HG03558 (cell line): ENCODE results near the gene CD44.
"Not testable (repeated sequence)": the region's sequence is repeated elsewhere in the genome, so short reads cannot be mapped to it uniquely, and the experiment has no call there.

Experiments used
- ATAC-seq: cut with Tn5 transposase; IDR thresholded peaks from one replicate; pipeline ENCODE4 v1.9.1; 2021; ENCODE audit warnings: moderate number of reproducible peaks; ENCODE audit not compliant: unreplicated experiment; ENCODE audit errors: extremely low read depth

CD44 gene

DNA sequence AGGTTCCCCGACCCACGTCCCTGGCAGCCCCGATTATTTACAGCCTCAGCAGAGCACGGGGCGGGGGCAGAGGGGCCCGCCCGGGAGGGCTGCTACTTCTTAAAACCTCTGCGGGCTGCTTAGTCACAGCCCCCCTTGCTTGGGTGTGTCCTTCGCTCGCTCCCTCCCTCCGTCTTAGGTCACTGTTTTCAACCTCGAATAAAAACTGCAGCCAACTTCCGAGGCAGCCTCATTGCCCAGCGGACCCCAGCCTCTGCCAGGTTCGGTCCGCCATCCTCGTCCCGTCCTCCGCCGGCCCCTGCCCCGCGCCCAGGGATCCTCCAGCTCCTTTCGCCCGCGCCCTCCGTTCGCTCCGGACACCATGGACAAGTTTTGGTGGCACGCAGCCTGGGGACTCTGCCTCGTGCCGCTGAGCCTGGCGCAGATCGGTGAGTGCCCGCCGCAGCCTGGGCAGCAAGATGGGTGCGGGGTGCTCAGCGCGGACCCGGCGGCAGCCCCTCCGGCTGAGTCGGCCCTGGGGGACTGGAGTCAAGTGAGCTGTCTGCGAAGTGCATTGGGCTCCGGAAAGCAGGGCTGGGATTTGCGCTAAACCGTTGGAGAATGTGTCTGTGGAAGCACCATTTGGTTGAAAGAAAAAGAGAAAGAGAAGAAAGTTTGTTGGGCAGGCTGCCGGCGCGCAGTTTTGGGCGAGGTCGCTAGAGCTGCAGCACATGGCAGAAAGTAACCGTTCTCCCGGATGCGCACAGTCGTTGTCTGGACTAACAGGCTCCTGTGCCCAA is at the start of gene CD44:
TSS of gene CD44 (plus strand) at position 229 of the 779 bp plus-strand sequence. CDS start at position 362, 133 bp downstream.
- no peak for ATAC-seq

DNA sequence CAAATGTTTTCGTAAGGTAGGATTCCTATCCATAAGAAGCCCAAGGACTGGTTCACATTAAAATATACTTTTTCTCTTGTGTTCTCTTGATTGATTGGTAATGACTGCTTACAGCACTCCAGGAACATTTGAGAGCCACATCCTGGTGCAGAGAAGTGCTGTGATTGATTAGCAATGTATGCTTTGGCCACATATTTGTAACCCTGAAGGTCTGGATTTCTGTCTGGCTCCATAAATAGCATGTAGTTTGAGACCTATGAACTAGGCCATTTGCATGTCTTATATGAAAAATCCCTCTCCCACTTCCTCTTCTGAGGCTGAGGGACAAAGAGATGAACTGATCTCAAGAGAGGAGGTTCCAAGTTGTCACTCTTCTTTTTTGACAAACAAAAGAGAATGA is 49.3 kb upstream of the CD44 start:
- no peak for ATAC-seq

DNA sequence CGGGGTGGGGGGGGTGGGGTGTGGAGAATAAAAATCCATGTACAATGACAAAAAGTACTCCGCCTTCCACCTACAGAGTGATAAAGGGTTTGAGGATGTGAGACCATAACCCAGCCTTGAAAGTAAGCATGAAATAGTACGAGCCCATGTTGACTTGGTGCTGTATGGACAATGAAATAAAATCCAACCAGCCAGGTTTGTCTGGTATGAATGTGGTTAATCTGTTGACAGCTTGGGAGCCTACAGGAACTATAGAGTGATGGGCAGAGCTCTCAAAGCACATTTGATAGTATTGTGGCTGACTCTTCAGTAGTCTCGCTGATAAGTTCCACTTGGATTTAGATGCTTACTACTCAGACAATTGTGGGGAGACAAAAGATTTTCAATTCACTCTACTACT is 48.8 kb upstream of the CD44 start:
- ATAC-seq = no peak

DNA sequence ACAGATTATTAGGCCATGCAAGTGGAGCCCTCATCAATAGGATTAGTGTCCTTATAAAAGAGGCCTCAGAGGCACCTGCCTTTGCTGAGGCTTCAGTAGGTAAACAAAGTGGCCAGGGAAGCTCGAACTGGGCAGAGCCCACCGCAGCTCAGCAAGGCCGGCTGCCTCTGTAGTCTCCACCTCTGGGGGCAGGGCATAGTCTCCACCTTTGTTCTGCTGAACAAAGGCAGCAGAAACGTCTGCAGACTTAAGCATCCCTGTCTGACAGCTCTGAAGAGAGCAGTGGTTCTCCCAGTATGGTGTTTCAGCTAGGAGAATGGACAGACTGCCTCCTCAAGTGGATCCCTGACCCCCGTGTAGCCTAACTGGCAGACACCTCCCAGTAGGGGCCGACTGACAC is 48.0 kb upstream of the CD44 start:
- ATAC-seq = not testable (repeated sequence)

DNA sequence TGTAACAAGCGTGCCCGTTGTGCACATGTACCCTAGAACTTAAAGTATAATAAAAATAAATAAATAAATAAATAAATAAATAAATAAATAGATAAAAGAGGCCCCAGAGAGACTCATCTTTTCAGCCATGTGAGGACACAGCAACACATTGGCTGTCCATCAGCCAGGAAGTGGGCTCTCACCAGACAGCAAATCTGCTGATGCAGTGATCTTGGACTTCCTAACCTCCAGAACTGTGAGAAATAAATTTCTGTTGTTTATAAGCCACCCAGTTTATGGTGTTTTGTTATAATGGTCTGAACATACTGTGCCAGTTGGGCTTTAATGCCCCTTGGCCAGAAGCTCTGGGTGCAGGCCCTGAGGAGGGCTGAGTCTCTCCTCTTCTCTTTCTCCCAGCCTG is 42.2 kb upstream of the CD44 start:
- no peak for ATAC-seq

DNA sequence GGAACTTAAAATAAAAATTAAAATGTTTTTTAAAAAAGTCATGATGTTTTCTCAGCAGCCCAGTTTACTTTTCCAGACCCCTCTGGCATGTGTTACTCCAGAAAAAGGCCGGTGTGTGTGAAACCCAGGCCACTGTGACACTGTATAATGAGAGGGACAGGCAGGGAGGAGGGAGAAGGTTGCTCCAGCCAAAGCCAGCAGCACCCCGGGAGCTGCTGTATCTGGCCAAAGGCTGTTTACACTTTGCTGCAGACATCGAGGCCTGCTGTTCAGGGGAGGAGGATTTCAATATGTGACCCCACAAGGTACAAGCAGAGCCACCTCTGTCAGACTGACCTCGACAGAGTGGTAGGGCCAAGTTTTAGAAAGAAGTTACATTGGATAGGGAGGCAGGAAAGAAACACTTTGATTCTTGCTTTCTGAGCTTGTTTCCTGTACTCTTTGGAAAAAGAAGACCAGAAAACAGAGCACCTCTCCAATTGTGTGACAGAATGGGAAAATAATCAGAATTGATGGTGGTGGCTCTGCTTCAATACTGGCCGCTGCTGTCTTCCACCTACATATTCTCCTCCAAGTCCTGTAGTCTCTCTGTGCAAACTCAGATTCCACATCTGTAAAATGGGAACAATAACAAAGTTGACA is 41.0 kb upstream of the CD44 start:
- no peak for ATAC-seq

DNA sequence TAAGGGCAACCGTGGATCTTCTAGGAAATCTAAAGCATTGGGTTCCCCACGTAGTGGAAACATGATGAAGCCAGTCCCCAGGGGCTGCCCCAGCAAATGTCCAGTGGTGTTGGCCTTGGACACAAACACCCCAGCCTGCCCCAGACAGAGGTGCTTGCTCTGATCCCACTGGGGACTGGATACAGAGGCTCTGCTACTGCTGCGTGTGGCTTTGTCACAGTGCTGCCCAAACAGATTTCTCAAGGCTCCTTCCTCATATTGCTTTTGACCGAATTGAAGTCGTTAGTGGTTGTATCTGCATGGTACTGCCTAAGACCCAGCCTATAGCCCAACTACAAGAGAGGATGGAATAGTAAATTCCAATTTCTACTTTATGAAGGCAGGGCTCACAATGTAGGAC is 40.1 kb upstream of the CD44 start:
- ATAC-seq = no peak

DNA sequence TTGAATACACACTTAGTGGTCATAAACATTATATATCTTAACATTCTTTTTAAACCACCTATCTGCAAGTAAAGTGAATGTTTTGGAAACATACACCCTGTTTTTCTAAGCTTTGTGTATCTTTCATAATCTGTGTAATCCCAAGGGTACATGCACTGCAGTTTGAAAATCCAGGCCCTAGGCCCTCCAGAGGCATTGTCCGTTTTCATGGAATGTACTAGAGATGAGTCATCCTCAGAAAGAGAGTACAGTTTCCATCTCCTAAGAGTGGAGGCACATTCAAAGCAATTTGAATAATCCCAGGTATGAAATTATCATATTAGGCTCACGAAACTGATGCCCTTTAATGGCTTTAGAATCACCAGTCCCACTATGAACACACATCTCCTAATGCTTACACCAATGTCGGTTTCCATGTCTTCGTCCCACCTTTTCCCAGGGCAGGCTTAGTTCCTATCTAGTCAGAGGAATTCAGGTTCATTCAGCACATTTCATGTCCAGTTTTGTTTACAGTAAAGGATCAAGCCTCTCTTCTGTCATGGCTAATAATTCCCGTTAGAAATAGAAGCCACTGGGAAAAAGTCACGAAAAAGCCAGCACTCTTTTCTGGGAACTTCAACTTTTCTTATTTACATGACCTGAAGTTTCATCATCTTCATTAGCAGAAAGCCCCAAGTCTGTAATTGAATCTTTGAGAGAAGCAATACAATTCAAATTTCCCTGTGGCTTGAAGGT is 39.5 kb upstream of the CD44 start:
- no peak for ATAC-seq

DNA sequence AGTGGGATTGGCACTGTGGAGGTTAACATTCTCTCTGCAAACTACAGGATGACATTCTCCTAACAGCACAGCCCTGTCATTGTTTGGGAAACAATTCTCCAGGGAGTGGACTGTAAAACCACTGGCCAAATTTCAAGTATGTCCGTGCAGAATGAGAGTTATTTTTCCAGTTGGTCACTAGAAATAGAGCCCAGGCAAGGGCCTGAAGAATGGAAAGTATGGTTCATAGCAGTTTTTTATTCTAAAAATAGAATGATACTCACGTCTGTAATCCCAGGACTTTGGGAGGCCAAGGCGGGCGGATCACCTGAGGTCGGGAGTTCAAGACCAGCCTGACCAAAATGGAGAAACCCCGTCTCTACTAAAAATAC is 39.0 kb upstream of the CD44 start:
- ATAC-seq = no peak

DNA sequence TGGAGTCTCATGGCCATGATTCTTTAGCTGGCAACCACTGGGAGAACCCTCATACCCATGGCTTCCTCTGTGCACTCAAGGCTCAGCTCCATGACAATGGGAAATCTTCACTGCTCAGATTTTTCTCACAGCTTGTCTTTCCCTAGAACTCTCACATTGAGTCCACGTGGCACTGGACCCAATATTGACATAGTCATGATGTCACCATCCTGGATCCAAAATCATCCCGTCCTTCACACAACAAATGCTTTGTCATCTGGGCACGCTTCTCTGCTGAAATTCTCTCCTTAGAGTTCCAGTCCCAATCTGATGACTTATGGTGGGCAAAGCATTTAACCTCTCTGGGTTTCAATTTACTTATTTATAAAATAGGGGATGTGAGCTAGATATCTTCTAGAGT is 37.7 kb upstream of the CD44 start:
- ATAC-seq = no peak

DNA sequence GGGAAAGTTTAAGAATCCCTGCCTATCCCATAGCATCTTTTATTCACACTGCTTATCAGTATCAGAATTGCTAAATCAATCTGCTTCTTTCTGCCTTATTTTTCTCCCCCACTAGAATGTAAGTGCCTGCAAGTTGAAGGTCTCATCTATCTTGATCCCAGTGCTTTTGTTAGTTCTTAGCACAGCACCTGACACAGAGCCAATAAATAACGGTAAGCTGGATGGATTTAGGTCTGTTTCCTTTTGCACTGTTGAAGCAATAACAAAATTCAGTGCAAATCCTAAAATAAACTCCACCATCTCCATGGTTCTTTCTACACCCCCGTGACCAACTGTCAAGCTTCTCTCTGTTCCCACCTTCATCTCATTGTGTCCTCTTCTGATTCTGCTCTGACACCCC is 36.7 kb upstream of the CD44 start:
- no peak for ATAC-seq

DNA sequence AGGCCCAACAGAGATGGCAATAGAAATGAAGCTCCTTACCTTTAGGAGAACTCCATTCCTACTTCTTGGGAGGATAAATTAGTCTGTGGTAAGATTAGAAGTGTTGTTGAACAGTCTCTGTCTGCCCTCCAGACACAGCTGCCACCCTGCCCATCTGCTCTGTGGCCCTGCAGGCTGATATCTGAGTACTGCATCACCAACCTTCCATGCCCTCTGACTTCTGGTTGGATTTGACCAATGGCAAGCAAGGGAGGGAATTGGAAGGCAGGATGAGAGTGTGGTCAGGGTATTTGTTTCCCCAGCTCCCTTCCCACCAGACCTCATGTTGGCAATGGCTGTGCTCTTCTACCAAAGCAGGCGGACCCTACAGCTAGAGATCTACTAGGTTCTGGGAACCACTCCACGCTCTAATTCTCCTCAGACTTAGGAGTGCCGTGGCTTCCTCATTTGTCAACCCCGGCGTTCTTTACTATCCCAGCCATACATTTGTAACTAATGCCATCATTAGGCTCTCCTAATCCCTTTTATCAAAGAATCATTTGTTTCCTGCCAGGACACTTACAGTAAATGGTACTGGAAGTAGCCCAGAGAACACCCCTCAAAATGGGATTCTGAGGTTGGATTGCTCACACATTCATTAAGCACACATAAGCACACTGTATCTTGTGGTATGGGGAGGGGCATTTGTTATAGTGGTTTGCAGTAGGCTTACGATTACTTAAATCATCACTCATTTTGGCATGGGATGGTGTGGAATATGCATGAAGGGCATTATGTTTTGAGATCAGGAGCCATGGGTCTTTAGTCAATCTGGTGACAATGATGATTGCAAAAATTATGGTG is 35.4 kb upstream of the CD44 start:
- no peak for ATAC-seq

DNA sequence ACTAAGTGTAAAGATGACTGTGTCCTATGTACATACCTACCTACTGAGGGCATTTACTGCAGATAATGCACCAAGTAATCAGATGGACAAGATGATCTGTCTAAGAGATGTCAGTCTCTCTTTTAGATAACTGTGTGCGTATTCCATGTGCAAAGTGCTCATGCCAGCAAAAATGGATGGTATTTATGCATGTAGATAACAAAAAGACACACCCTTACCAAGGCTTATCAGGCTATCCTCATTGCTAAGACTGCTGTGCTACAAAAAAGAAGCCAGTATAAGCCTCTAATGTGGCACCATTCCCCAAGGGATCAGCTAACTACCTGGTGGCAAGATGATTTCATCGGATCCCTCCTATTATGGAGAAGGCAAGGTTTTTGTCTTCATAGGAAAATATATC is 34.3 kb upstream of the CD44 start:
- no peak for ATAC-seq

DNA sequence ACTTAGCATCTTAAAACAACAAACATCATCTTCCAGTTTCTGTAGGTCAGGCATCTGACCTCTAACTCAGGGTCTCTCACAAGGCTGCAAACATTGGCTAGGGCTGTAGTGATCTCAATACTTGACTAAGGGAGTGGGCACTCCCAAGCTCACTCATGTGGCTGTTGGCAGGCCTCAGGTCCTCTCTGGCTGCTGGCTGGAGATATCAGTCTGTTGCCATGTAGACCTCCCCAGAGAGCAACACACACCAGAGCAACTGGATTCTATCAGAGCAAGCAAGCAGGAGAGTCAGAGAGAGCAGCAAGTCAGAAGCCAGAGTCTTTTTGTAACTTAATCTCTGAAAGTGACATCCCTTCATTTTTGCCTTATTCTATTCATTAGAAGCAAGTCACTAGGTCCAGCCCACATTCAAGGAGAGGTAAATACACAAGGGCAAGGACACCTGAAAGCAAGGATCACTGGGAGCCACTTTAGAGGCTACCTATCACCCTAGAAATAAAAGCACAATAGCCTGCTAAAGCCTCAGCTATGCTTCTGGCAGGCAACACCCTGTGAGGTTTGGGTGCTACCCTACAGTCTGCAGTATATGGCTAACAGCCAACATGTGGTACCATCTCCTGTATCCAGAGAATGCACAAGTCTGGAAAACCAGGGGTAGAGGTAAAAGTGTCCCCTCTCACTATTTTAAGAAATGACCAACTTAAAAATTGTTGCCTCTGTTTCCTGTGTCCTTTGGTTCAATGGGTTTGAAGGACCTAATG is 33.5 kb upstream of the CD44 start:
- ATAC-seq = no peak

DNA sequence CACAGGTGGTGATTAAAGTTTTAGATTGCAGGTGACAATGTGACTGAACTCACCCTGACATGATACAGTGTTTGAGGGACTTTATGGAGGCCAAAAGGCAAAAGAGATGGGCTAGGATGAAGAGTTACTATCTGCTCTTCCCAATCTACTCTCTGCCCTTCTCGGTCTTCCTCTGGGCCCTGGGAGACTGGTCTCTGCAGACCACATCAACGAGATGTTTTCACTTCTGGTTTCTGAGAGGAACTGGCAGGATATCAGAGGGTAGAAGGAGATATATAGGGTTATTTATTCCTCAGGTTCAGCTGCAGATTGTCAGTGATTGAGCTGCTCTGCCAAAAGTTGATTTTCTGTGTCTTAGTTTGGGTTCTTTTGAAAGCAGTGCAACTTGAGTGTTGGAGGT is 32.4 kb upstream of the CD44 start:
- peak; percentile 63 for ATAC-seq

DNA sequence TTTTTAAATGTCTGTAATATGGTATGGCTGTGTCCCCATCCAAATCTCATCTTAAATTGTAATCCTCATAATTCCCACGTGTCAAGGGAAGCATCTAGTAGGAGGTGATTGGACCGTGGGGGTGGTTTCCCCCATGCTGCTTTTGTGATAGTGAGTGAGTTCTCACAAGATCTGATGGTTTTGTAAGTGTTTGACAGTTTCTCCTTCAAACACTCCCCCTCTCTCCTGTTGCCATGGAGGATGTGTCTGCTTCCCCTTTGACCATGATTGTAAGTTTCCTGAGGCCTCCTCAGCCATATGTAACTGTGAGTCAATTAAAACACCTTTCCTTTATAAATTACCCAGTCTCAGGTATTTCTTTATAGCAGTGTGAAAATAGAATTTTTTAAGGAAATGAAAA is 31.1 kb upstream of the CD44 start:
- ATAC-seq = no peak

DNA sequence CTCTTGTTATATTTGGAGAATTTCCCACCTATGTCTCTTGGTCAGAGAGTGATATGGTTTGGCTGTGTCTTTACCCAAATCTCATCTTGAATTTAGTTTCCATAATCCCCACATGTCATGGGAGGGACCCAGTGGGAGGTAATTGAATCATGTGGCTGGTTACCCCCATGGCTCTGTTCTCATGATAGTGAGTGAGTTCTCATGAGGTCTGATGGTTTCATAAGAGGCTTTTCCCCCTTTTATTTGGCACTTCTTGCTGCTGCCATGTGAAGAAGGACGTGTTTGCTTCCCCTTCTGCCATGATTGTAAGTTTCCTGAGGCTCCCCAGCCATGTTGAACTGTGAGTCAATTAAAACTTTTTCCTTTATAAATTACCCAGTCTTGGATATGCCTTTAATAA is 30.6 kb upstream of the CD44 start:
- not testable (repeated sequence) for ATAC-seq

DNA sequence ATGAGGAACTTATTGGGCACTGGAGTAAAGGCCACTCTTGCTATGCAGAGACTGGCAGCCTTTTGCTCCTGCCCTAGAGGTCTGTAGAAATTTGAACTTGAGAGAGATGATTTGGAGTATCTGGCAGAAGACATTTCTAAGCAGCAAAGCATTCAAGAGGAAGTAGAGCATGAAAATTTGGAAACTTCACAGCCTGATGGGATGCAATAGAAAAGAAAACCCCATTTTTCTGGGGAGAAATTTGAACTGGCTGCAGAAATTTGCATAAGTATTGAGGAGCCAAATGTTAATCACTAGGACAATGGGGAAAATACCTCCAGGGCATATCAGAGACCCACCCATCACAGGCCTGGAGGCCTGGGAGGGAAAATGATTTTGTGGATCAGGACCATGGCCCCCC is 29.9 kb upstream of the CD44 start:
- no peak for ATAC-seq

DNA sequence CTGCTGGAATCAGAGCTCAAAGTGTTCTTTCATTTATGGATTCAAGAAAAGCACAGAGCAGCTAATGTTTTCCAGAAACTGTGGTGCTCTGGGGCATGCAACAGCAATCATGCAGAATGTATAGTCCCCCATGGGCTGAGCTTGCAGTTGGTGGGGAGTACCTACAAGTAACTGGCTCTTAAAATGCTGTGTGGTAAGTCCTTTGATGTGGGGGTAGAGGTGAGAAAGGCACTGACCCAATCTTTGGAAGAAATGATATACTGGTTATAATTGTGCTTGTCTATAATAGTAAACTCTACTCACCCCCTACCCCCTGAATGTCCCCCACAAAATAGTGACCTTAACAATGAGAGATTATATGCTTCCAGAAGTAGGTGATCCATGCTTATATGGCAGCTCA is 29.1 kb upstream of the CD44 start:
- ATAC-seq = no peak
